ENCODE data around the gene MINDY3. TPM values are rescaled to one million over a fixed set of nuclear protein-coding genes. Genes with fewer than 3 reads are reported as not detected.
"Not testable (repeated sequence)": the region's sequence is repeated elsewhere in the genome, so short reads cannot be mapped to it uniquely, and the experiment has no call there.

The MINDY3 gene
- total RNA-seq, 5 donors from 2014 or later (not counting 1 experiment from before 2014, with no cell fraction given), result 23.6 to 38.0 (median 29.0) TPM

DNA sequence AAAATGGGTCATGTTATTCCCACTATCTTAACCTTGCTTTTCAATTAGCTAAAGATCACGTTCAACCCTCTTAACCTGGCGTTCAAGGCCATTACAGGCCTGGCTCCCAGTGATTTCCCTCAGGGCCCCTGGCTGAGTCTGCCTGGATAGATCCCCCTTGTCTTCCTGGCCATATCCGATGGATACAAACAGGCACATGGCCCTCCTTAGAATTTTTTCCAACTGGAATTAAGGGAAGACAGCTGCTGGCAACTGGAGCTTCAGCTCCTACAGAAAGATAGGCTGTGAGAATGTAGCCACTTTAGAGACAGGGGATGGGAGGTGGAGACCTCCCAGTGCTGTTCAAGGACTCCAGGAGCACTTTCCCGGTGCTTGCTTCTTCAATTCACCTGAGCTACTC is 77.5 kb downstream of the MINDY3 start:
- Mint-ChIP-seq H3K27ac (no peak overlapping the region), H3K4me3 (no peak overlapping the region), H3K4me1 (no peaks in the 10 kb centered on the region), H3K9me3 (peaks cover 0 to 16% (median 7%) of the 10 kb centered on the region in 3 donors), H3K36me3 (peaks cover 85% of the 10 kb centered on the region), H3K27me3 (no peaks in the 10 kb centered on the region)
- ChIA-PET CTCF (no interaction called here), POLR2A (no interaction called here)
- H3K27ac ChIP-seq (ENCODE audit: low read length), result no peak overlapping the region
- H3K27me3 ChIP-seq (replicated peaks in 1 of 2; ENCODE audit: control insufficient read depth in 2 of 2, extremely low read depth in 1 of 2, insufficient read depth in 2 of 2, low read length in 1 of 2), result no peaks in the 10 kb centered on the region
- DNase-seq (no peak), ATAC-seq (replicated peaks in 1 of 4) (no peak)
- peaks cover 2 to 67% of the 10 kb centered on the region in 2 donors for H3K36me3 ChIP-seq (ENCODE audit: control insufficient read depth in 2 of 2, extremely low read depth in 1 of 2, insufficient read depth in 1 of 2, low read length in 1 of 2)
- 100% methylated on average over 3 of the region's 4 CpGs for WGBS (ENCODE audit: insufficient coverage)
- no peaks in the 10 kb centered on the region for H3K9me3 ChIP-seq
- H3K4me1 ChIP-seq (ENCODE audit: control insufficient read depth in 1 of 2, extremely low read depth in 1 of 2, insufficient read depth in 2 of 2, low read length in 2 of 2), result no peaks in the 10 kb centered on the region
- H3K4me3 ChIP-seq (ENCODE audit: control insufficient read depth in 1 of 2, extremely low read depth in 1 of 2, low read length in 1 of 2), result no peak overlapping the region

DNA sequence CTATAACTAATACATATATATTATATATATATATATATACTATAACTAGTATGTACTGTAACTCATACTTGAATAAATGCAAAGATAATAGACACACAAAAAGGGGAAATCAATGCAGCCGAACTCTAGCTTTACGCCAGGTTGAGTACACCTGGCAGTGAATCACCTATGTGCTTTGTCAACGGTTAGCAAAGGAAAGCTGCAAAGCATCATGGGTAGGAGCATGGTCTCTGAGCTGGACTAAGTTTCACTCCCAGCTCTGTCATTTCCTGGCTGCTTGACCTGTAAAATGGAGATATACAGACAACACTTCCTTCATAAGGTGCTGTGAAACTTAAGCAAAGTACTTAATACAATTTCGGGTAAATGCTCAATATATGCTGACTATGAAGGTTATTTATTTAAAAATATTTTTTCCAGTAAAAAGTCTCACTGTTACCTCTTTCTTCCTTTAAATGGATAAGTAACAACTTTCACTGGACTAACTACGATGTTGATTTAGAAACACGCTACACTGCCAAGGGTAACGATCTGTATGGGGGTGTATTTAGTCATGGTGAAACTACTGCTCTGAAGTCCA is 78.8 kb downstream of the MINDY3 start:
- Mint-ChIP-seq H3K27me3 (no peaks in the 10 kb centered on the region), H3K4me1 (no peaks in the 10 kb centered on the region), H3K9me3 (peaks cover 0 to 27% (median 15%) of the 10 kb centered on the region in 3 donors), H3K4me3 (no peak overlapping the region), H3K27ac (no peak overlapping the region), H3K36me3 (peaks cover 88% of the 10 kb centered on the region)
- peaks cover 2% of the 10 kb centered on the region for H3K9me3 ChIP-seq
- ChIA-PET POLR2A (no interaction called here), CTCF (no interaction called here)
- H3K4me1 ChIP-seq (ENCODE audit: control insufficient read depth in 1 of 2, extremely low read depth in 1 of 2, insufficient read depth in 2 of 2, low read length in 2 of 2), result no peaks in the 10 kb centered on the region
- 93% methylated on average over 2 of the region's 7 CpGs for WGBS (ENCODE audit: insufficient coverage)
- H3K36me3 ChIP-seq (ENCODE audit: control insufficient read depth in 2 of 2, extremely low read depth in 1 of 2, insufficient read depth in 1 of 2, low read length in 1 of 2), result peaks cover 4 to 63% of the 10 kb centered on the region in 2 donors
- no peak for DNase-seq
- no peaks in the 10 kb centered on the region for H3K27me3 ChIP-seq (replicated peaks in 1 of 2; ENCODE audit: control insufficient read depth in 2 of 2, extremely low read depth in 1 of 2, insufficient read depth in 2 of 2, low read length in 1 of 2)
- no peak for ATAC-seq (replicated peaks in 1 of 4)
- H3K4me3 ChIP-seq (ENCODE audit: control insufficient read depth in 1 of 2, extremely low read depth in 1 of 2, low read length in 1 of 2), result no peak overlapping the region
- no peak overlapping the region for H3K27ac ChIP-seq (ENCODE audit: low read length)

DNA sequence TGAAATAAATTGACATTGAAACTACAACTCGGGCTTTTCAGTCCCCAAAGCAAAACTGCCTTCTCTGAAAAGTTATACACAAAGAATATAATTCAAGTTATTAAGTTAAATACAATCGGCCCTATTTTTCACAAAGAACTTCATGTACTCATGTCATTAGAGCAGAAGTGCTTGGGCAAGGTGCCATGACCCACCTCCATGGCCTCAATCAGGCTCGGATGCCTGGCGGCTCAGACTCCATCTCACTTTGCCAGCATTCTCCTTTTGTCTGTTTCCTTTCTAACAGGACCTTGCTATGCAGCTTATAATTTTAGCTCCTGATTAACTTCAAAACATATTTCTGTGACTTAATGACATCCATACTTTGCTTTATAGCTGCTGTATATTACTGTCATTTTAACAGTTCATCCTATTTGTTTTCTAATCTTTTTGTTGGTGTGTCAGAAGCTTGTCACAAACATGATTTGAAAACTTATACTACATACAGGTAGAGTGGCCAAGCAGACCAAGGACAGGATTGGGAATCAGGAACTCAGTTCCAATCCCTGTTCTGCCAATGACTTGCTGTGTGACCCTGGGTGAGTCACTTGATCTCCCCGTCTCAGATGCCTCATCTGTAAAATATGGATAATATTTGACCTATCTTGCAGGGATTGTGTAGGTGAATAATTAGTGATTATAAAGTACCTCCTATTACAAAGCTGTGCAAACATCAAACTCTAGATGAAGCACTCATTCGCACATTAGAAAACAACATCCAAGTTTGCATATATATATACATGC is 79.8 kb downstream of the MINDY3 start:
- Mint-ChIP-seq H3K4me1 (no peaks in the 10 kb centered on the region), H3K27ac (no peak overlapping the region), H3K27me3 (no peaks in the 10 kb centered on the region), H3K4me3 (no peak overlapping the region), H3K36me3 (peaks cover 89% of the 10 kb centered on the region), H3K9me3 (peaks cover 0 to 35% (median 19%) of the 10 kb centered on the region in 3 donors)
- no peak overlapping the region for H3K4me3 ChIP-seq (ENCODE audit: control insufficient read depth in 1 of 2, extremely low read depth in 1 of 2, low read length in 1 of 2)
- no peaks in the 10 kb centered on the region for H3K27me3 ChIP-seq (replicated peaks in 1 of 2; ENCODE audit: control insufficient read depth in 2 of 2, extremely low read depth in 1 of 2, insufficient read depth in 2 of 2, low read length in 1 of 2)
- no peak for ATAC-seq (replicated peaks in 1 of 4)
- H3K36me3 ChIP-seq (ENCODE audit: control insufficient read depth in 2 of 2, extremely low read depth in 1 of 2, insufficient read depth in 1 of 2, low read length in 1 of 2), result peaks cover 4 to 55% of the 10 kb centered on the region in 2 donors
- H3K4me1 ChIP-seq (ENCODE audit: control insufficient read depth in 1 of 2, extremely low read depth in 1 of 2, insufficient read depth in 2 of 2, low read length in 2 of 2), result no peaks in the 10 kb centered on the region
- POLR2A ChIA-PET, result no interaction called here
- no peak for DNase-seq
- WGBS (ENCODE audit: insufficient coverage), result 100% methylated on average over 3 of the region's 6 CpGs
- peaks cover 2% of the 10 kb centered on the region for H3K9me3 ChIP-seq
- no peak overlapping the region for H3K27ac ChIP-seq (ENCODE audit: low read length)
- CTCF ChIA-PET, result interaction anchor here in 1 of 2 donors (0.7 kb wide), 1 partner anchor 202 kb away, joined by 3 read pairs; no protein-coding TSS in a partner anchor

DNA sequence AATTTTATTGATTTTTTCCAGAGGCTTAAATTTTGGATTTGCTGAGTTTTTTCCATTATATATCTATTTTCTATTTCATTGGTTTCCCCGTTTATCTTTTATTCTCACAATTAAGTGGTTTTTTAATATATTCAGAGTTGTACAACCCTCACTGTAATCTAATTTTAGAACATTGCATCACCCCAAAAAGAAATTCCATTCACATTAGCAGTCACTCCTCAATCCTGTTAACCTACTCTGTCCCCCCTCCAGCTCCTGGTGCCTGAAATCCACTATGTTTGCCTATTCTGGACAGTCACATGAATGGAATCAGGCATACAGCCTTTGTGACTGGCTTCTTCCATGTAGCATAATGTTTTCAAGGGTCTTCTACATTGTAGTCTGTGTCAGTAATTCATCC is 84.8 kb downstream of the MINDY3 start:
- ATAC-seq (replicated peaks in 1 of 4) (no peak), DNase-seq (no peak)
- WGBS (ENCODE audit: insufficient coverage), result no CpG with 5 or more reads among the region's 1 CpG
- Mint-ChIP-seq H3K27me3 (no peaks in the 10 kb centered on the region), H3K4me3 (no peak overlapping the region), H3K27ac (no peak overlapping the region), H3K36me3 (peaks cover 64% of the 10 kb centered on the region), H3K4me1 (no peaks in the 10 kb centered on the region), H3K9me3 (peaks cover 0 to 47% (median 26%) of the 10 kb centered on the region in 3 donors)
- no peak overlapping the region for H3K4me3 ChIP-seq (ENCODE audit: control insufficient read depth in 1 of 2, extremely low read depth in 1 of 2, low read length in 1 of 2)
- no peaks in the 10 kb centered on the region for H3K27me3 ChIP-seq (replicated peaks in 1 of 2; ENCODE audit: control insufficient read depth in 2 of 2, extremely low read depth in 1 of 2, insufficient read depth in 2 of 2, low read length in 1 of 2)
- H3K36me3 ChIP-seq (ENCODE audit: control insufficient read depth in 2 of 2, extremely low read depth in 1 of 2, insufficient read depth in 1 of 2, low read length in 1 of 2), result peaks cover 2 to 30% of the 10 kb centered on the region in 2 donors
- peaks cover 2% of the 10 kb centered on the region for H3K9me3 ChIP-seq
- H3K4me1 ChIP-seq (ENCODE audit: control insufficient read depth in 1 of 2, extremely low read depth in 1 of 2, insufficient read depth in 2 of 2, low read length in 2 of 2), result no peaks in the 10 kb centered on the region
- ChIA-PET CTCF (no interaction called here), POLR2A (no interaction called here)
- no peak overlapping the region for H3K27ac ChIP-seq (ENCODE audit: low read length)

DNA sequence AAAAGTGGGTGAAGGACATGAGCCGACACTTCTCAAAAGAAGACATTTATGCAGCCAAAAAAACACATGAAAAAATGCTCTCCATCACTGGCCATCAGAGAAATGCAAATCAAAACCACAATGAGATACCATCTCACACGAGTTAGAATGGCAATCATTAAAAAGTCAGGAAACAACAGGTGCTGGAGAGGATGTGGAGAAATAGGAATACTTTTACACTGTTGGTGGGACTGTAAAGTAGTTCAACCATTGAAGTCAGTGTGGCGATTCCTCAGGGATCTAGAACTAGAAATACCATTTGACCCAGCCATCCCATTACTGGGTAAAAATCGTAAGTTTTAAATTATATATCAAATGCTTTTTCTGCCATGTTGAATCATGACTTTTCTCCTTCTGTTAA is 85.8 kb downstream of the MINDY3 start:
- H3K4me3 ChIP-seq (ENCODE audit: control insufficient read depth in 1 of 2, extremely low read depth in 1 of 2, low read length in 1 of 2); DNase-seq; H3K4me1 Mint-ChIP-seq; H3K27ac Mint-ChIP-seq; CTCF ChIA-PET; POLR2A ChIA-PET; H3K9me3 ChIP-seq; H3K27ac ChIP-seq (ENCODE audit: low read length); ATAC-seq (replicated peaks in 1 of 4); H3K27me3 ChIP-seq (replicated peaks in 1 of 2; ENCODE audit: control insufficient read depth in 2 of 2, extremely low read depth in 1 of 2, insufficient read depth in 2 of 2, low read length in 1 of 2); H3K4me3 Mint-ChIP-seq; H3K4me1 ChIP-seq (ENCODE audit: control insufficient read depth in 1 of 2, extremely low read depth in 1 of 2, insufficient read depth in 2 of 2, low read length in 2 of 2); H3K27me3 Mint-ChIP-seq: not testable (repeated sequence)
- H3K36me3 ChIP-seq (ENCODE audit: control insufficient read depth in 2 of 2, extremely low read depth in 1 of 2, insufficient read depth in 1 of 2, low read length in 1 of 2), result peaks cover 2 to 24% of the 10 kb centered on the region in 2 donors
- WGBS (ENCODE audit: insufficient coverage), result no CpG with 5 or more reads among the region's 4 CpGs
- Mint-ChIP-seq H3K9me3 (peaks cover 0 to 46% (median 26%) of the 10 kb centered on the region in 3 donors), H3K36me3 (peaks cover 59% of the 10 kb centered on the region)

DNA sequence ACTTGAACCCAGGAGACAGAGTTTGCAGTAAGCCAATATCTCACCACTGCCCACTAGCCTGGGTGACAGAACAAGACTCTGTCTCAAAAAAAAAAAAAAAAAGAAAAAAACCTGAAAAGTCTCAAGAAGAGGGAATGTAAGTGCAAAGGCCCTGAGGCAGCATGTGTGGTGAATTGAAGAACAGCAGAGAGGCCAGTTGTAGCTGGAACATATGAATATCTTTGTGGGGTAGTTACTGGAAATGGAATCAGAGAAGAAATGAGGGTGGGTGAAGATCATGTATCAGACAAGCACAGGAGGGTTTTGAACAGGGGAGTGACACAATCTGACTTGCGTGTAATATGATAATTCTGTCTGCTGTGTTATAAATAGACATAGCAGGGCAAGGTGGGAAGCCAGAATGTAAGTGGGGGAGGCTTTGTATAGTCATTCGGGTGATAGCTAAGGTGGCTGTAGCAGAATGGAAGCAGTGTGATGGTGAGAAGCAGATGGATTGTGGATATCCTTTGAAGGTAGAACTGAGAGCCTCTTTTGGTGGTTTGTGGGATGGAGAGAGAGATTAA is 95.3 kb downstream of the MINDY3 start:
- H3K27me3 ChIP-seq (replicated peaks in 1 of 2; ENCODE audit: control insufficient read depth in 2 of 2, extremely low read depth in 1 of 2, insufficient read depth in 2 of 2, low read length in 1 of 2), result no peaks in the 10 kb centered on the region
- H3K4me1 ChIP-seq (ENCODE audit: control insufficient read depth in 1 of 2, extremely low read depth in 1 of 2, insufficient read depth in 2 of 2, low read length in 2 of 2), result no peaks in the 10 kb centered on the region
- no peak overlapping the region for H3K4me3 Mint-ChIP-seq
- H3K36me3 Mint-ChIP-seq, result peaks cover 7% of the 10 kb centered on the region
- no peaks in the 10 kb centered on the region for H3K9me3 ChIP-seq
- ChIA-PET CTCF (no interaction called here), POLR2A (no interaction called here)
- no peak for ATAC-seq (replicated peaks in 1 of 4)
- H3K27ac Mint-ChIP-seq, result no peak overlapping the region
- no peaks in the 10 kb centered on the region for H3K4me1 Mint-ChIP-seq
- no peaks in the 10 kb centered on the region for H3K27me3 Mint-ChIP-seq
- no peak for DNase-seq
- 70% methylated on average over 1 of the region's 2 CpGs for WGBS (ENCODE audit: insufficient coverage)
- no peak overlapping the region for H3K4me3 ChIP-seq (ENCODE audit: control insufficient read depth in 1 of 2, extremely low read depth in 1 of 2, low read length in 1 of 2)
- H3K27ac ChIP-seq (ENCODE audit: low read length), result no peak overlapping the region
- H3K9me3 Mint-ChIP-seq, result peaks cover 4 to 10% (median 9%) of the 10 kb centered on the region in 3 donors
- no peaks in the 10 kb centered on the region for H3K36me3 ChIP-seq (ENCODE audit: control insufficient read depth in 2 of 2, extremely low read depth in 1 of 2, insufficient read depth in 1 of 2, low read length in 1 of 2)
